HG02884 (cell line): ENCODE results near the gene INPP4A.

Source experiments
- ATAC-seq: cut with Tn5 transposase; IDR thresholded peaks from one replicate; pipeline ENCODE4 v1.9.1; 2021; ENCODE audit warnings: mild to moderate bottlenecking, moderate library complexity; ENCODE audit not compliant: unreplicated experiment

Gene INPP4A

GRCh38 chr2:98509542-98510321 is 65.1 kb downstream of the INPP4A start:
- ATAC-seq = no peak

- no peak for ATAC-seq
Measured at GRCh38 chr2:98510322-98510662, 65.6 kb downstream of the INPP4A start.

GRCh38 chr2:98511981-98512380 is 67.3 kb downstream of the INPP4A start:
- no peak for ATAC-seq

GRCh38 chr2:98512699-98513098 is 68.0 kb downstream of the INPP4A start:
- no peak for ATAC-seq

- ATAC-seq = no peak
Measured at GRCh38 chr2:98514096-98514639, 69.5 kb downstream of the INPP4A start.

GRCh38 chr2:98514879-98515249 is 70.2 kb downstream of the INPP4A start:
- no peak for ATAC-seq

- ATAC-seq = no peak
Measured at GRCh38 chr2:98515250-98515991, 70.8 kb downstream of the INPP4A start.

GRCh38 chr2:98516571-98516970 is 71.9 kb downstream of the INPP4A start:
- ATAC-seq = no peak

GRCh38 chr2:98517636-98518035 is 73.0 kb downstream of the INPP4A start:
- no peak for ATAC-seq

- no peak for ATAC-seq
Measured at GRCh38 chr2:98518101-98518500, 73.4 kb downstream of the INPP4A start.

- ATAC-seq = no peak
Measured at GRCh38 chr2:98519156-98519555, 74.5 kb downstream of the INPP4A start.

- no peak for ATAC-seq
Measured at GRCh38 chr2:98519851-98520250, 75.2 kb downstream of the INPP4A start.

- no peak for ATAC-seq
Measured at GRCh38 chr2:98520806-98521205, 76.1 kb downstream of the INPP4A start.

GRCh38 chr2:98521266-98521665 is 76.6 kb downstream of the INPP4A start:
- ATAC-seq = no peak

GRCh38 chr2:98522854-98523253 is 78.2 kb downstream of the INPP4A start:
- ATAC-seq = no peak

GRCh38 chr2:98524168-98524567 is 79.5 kb downstream of the INPP4A start:
- no peak for ATAC-seq

GRCh38 chr2:98528349-98528748 is 83.7 kb downstream of the INPP4A start:
- ATAC-seq = no peak

- ATAC-seq = no peak
Measured at GRCh38 chr2:98530114-98530513, 85.5 kb downstream of the INPP4A start.

- ATAC-seq = no peak
Measured at GRCh38 chr2:98532756-98533155, 88.1 kb downstream of the INPP4A start.

GRCh38 chr2:98533547-98533946 is 88.9 kb downstream of the INPP4A start:
- ATAC-seq = no peak

- no peak for ATAC-seq
Measured at GRCh38 chr2:98534761-98535160, 90.1 kb downstream of the INPP4A start.

GRCh38 chr2:98535971-98536677 is 91.5 kb downstream of the INPP4A start:
- no peak for ATAC-seq
